PC-9 (cell line): ENCODE data around the gene RPS13. TPM values are rescaled to one million over a fixed set of nuclear protein-coding genes. Genes with fewer than 3 reads are reported as not detected.
"Not testable (repeated sequence)": the region's sequence is repeated elsewhere in the genome, so short reads cannot be mapped to it uniquely, and the experiment has no call there.

Experiments
- BruUV-seq: library from RNA; stranded (reverse); fragments of 400-500 nt; replicated peaks from 2 replicates; lab custom pipeline; 2021; lab: Mats Ljungman, UMichigan
- CTCF ChIA-PET: fragments of 300-600 bp; sonication (Branson Sonifier 250); formaldehyde crosslinking; loops from one replicate; lab custom pipeline; 2022; ENCODE audit warnings: antibody characterized with exemption; lab: Charles Lee
- POLR2A ChIA-PET: fragments of 300-600 bp; sonication (Branson Sonifier 250); formaldehyde crosslinking; loops from one replicate; lab custom pipeline; 2022; ENCODE audit warnings: antibody characterized with exemption; ENCODE audit not compliant: unreplicated experiment; lab: Charles Lee
- DNase-seq, 2 experiments: peaks; one replicate each; pipeline versions ENCODE4 v3.0.0 to v3.0.0-alpha.2; 2015 to 2022; ENCODE audit warnings: mixed read lengths in 1 of 2
- H2AFZ ChIP-seq: fragments of 200-600 bp; sonication (generic); 2 replicates; pipeline ENCODE4 v1.8.1; 2017; ENCODE audit warnings: antibody characterized with exemption
- H3F3A ChIP-seq: fragments of 200-600 bp; sonication (generic); 2 replicates; pipeline ENCODE4 v1.8.1; 2017; ENCODE audit warnings: antibody characterized with exemption, mild to moderate bottlenecking, low read depth; ENCODE audit not compliant: insufficient read depth
- H3K27ac ChIP-seq: fragments of 200-600 bp; sonication (generic); 2 replicates; pipeline ENCODE4 v1.6.1; 2016; ENCODE audit warnings: mixed run types
- H3K27me3 ChIP-seq: fragments of 200-600 bp; sonication (generic); 2 replicates; pipeline ENCODE4 v1.6.1; 2016; ENCODE audit warnings: low read depth, mixed run types; ENCODE audit not compliant: insufficient read depth
- H3K36me3 ChIP-seq: fragments of 200-600 bp; sonication (generic); 2 replicates; pipeline ENCODE4 v1.6.1; 2016; ENCODE audit warnings: low read depth, mixed run types
- H3K4me1 ChIP-seq: fragments of 200-600 bp; sonication (generic); replicated peaks from 2 replicates; pipeline ENCODE4 v1.6.1; 2016; ENCODE audit warnings: mixed run types; ENCODE audit not compliant: insufficient read depth
- H3K4me2 ChIP-seq: fragments of 200-600 bp; sonication (generic); 2 replicates; pipeline ENCODE4 v1.6.1; 2017; ENCODE audit warnings: mixed run types
- H3K4me3 ChIP-seq: fragments of 200-600 bp; sonication (generic); 2 replicates; pipeline ENCODE4 v1.6.1; 2016; ENCODE audit warnings: mixed run types
- H3K79me2 ChIP-seq: fragments of 200-600 bp; sonication (generic); 2 replicates; pipeline ENCODE4 v1.6.1; 2017; ENCODE audit warnings: low read depth, mixed run types
- H3K9me2 ChIP-seq: fragments of 200-600 bp; sonication (generic); 2 replicates; pipeline ENCODE4 v1.8.1; 2017; ENCODE audit warnings: mild to moderate bottlenecking; ENCODE audit not compliant: insufficient read depth
- H3K9me3 ChIP-seq: fragments of 200-600 bp; sonication (generic); 2 replicates; pipeline ENCODE4 v1.8.1; 2016; ENCODE audit warnings: low read depth; ENCODE audit not compliant: insufficient read depth
- H4K20me1 ChIP-seq: fragments of 200-600 bp; sonication (generic); 2 replicates; pipeline ENCODE4 v1.8.1; 2017; ENCODE audit not compliant: insufficient read depth
- CTCF ChIP-seq: fragments of 200-600 bp; sonication (generic); conservative IDR thresholded peaks from 2 replicates; pipeline ENCODE4 v1.6.1; 2017; ENCODE audit warnings: mixed run types, antibody characterized with exemption, mild to moderate bottlenecking, moderate library complexity
- EZH2 ChIP-seq: fragments of 200-600 bp; sonication (generic); IDR thresholded peaks from 2 replicates; pipeline ENCODE4 v1.8.0; 2017; ENCODE audit warnings: antibody characterized with exemption, low read depth
- intact Hi-C: fragments of 100-400 bp; cut with micrococcal nuclease; formaldehyde crosslinking; loops from one replicate; pipeline ENCODE4 v1.10.0; 2022; ENCODE audit not compliant: unreplicated experiment
- total RNA-seq: library from RNA; stranded (reverse); gene quantifications from 2 replicates; pipeline ENCODE4 v1.2.3, GENCODE V29; 2021

The RPS13 gene
- total RNA-seq, 1 experiment from 2014 or later, result 839 TPM

- H3K9me2 ChIP-seq, result no peaks in the 10 kb centered on the region
- H4K20me1 ChIP-seq, result no peaks in the 10 kb centered on the region
- intact Hi-C loops, result no loop called here
- no TSS peak for BruUV-seq
- TF ChIP-seq EZH2, result no peak
- TF ChIP-seq CTCF, result no peak
- H3K27me3 ChIP-seq, result no peaks in the 10 kb centered on the region
- no peak overlapping the region for H2AFZ ChIP-seq
- no peaks in the 10 kb centered on the region for H3K4me1 ChIP-seq
- H3K27ac ChIP-seq, result no peak overlapping the region
- H3F3A ChIP-seq, result no peaks in the 10 kb centered on the region; the same call in 1 of the 2 replicates
- H3K36me3 ChIP-seq, result peaks cover 19% of the 10 kb centered on the region
- ChIA-PET CTCF (no interaction called here), POLR2A (interaction anchor here (0.7 kb wide), 1 partner anchor 95 kb away, joined by 4 read pairs; no protein-coding TSS in a partner anchor)
- no peak overlapping the region for H3K4me2 ChIP-seq
- H3K4me3 ChIP-seq, result no peak overlapping the region
- no peaks in the 10 kb centered on the region for H3K9me3 ChIP-seq
- no peaks in the 10 kb centered on the region for H3K79me2 ChIP-seq
- DNase-seq, result no peak
Measured at GRCh38 chr11:17102462-17102861, 25.0 kb upstream of the RPS13 start.

- Histone ChIP-seq H3K36me3 (peaks cover 12% of the 10 kb centered on the region; the same call in 1 of the 2 replicates), H3K9me3 (no peaks in the 10 kb centered on the region), H3K4me1 (no peaks in the 10 kb centered on the region), H3K9me2 (no peaks in the 10 kb centered on the region), H3K27me3 (no peaks in the 10 kb centered on the region), H3K4me2 (no peak overlapping the region), H2AFZ (no peak overlapping the region), H3K4me3 (no peak overlapping the region), H4K20me1 (no peaks in the 10 kb centered on the region), H3K79me2 (no peaks in the 10 kb centered on the region), H3F3A (no peaks in the 10 kb centered on the region), H3K27ac (no peak overlapping the region)
- ChIA-PET CTCF (no interaction called here), POLR2A (no interaction called here)
- TF ChIP-seq EZH2 (no peak), CTCF (no peak)
- no TSS peak for BruUV-seq
- intact Hi-C loops, result no loop called here
- DNase-seq, result no peak
Measured at GRCh38 chr11:17098658-17099057, 21.2 kb upstream of the RPS13 start.

DNA sequence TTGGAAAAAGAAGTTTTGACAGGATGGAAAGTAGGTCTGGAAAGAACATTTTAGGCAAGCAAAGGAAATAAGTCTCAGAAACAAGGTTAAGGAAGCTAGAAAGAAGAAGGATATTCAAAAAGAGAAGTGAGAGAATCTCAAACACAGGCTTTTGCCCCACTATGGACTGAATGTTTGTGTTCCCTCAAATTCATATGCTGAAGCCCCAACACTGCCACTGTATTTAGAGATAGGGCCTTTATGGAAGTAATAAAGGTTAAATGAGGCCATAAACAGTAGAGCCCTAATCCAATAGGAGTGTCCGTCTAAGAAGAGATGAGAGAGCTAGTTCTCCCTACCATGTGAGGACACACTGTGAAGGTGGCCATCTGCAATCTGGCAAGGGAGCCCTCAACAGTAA lies 20.6 kb upstream of the RPS13 start:
- H4K20me1 ChIP-seq, result no peaks in the 10 kb centered on the region
- no peaks in the 10 kb centered on the region for H3K9me3 ChIP-seq
- DNase-seq, result no peak
- no peaks in the 10 kb centered on the region for H3K4me1 ChIP-seq
- peaks cover 8% of the 10 kb centered on the region; the same call in 1 of the 2 replicates for H3K36me3 ChIP-seq
- no peak overlapping the region for H2AFZ ChIP-seq
- H3K79me2 ChIP-seq, result no peaks in the 10 kb centered on the region
- no peak overlapping the region for H3K4me3 ChIP-seq
- H3K27me3 ChIP-seq, result no peaks in the 10 kb centered on the region
- no peak overlapping the region for H3K27ac ChIP-seq
- intact Hi-C loops, result no loop called here
- ChIA-PET CTCF (no interaction called here), POLR2A (no interaction called here)
- H3F3A ChIP-seq, result no peaks in the 10 kb centered on the region
- H3K4me2 ChIP-seq, result no peak overlapping the region
- no peaks in the 10 kb centered on the region for H3K9me2 ChIP-seq
- BruUV-seq, result no TSS peak
- TF ChIP-seq EZH2 (no peak), CTCF (no peak)

GRCh38 chr11:17085976-17086375 lies 8.5 kb upstream of the RPS13 start:
- H4K20me1 ChIP-seq, intact Hi-C loops, H3K9me2 ChIP-seq, H3K36me3 ChIP-seq, DNase-seq, H3K27me3 ChIP-seq, H3K4me1 ChIP-seq, CTCF ChIA-PET, H3K4me3 ChIP-seq, H3K27ac ChIP-seq, H2AFZ ChIP-seq, H3K9me3 ChIP-seq, H3F3A ChIP-seq, H3K4me2 ChIP-seq, BruUV-seq, H3K79me2 ChIP-seq: not testable (repeated sequence)
- POLR2A ChIA-PET, result interaction anchor here (0.7 kb wide), 1 partner anchor 8 kb away, joined by 3 read pairs; no protein-coding TSS in a partner anchor
